Measurements from ENCODE around the gene BLMH. TPM values are rescaled to one million over a fixed set of nuclear protein-coding genes. Genes with fewer than 3 reads are reported as not detected.
"Not testable (repeated sequence)": the region's sequence is repeated elsewhere in the genome, so short reads cannot be mapped to it uniquely, and the experiment has no call there.

Gene BLMH
- total RNA-seq, 1 donor from 2014 or later: 43.6 TPM

DNA sequence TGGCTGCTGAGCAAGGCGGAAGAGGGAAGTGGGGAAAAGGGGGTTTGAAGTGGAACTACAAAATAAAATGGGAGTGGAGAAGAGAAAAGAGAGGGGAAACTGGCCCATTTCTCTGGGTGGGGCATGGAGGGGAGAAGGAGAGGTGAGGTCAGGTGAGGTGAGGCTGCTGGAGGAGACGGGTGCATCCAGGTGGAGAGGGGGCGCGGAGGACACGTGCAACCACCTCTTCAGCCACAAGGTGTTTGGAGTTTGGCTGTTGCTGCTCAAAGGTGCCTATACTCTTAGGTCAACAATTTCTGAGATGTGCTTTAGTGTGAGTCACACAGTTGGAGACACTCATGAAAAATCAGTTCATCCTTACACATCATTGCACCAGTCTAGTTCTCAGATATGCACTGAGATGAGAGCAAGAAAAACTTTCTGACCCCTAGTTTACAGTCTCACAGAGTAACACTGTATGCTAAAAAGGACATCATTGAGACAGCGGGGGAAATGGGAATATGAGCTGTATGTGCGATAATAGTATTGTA, 61.1 kb downstream of the BLMH start:
- no peak for DNase-seq (ENCODE audit: low read depth in 2 of 2)

DNA sequence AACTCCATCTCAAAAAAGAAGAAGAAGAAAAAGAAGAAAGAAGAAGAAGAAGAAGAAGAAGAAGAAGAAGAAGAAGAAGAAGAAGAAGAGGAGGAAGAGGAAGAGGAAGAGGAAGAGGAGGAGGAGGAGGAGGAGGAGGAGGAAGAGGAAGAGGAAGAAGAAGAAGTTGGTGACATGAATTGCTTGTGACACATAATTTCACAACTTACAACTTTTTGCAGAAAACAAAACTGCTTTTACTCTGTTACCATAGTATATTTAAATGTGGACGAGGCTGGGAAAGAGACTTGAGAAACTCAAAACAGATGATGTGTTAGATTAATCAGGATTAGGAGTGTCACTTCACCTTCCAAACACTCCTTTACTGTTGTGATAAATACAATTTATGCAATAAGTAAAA, 61.7 kb downstream of the BLMH start:
- not testable (repeated sequence) for DNase-seq (ENCODE audit: low read depth in 2 of 2)

DNA sequence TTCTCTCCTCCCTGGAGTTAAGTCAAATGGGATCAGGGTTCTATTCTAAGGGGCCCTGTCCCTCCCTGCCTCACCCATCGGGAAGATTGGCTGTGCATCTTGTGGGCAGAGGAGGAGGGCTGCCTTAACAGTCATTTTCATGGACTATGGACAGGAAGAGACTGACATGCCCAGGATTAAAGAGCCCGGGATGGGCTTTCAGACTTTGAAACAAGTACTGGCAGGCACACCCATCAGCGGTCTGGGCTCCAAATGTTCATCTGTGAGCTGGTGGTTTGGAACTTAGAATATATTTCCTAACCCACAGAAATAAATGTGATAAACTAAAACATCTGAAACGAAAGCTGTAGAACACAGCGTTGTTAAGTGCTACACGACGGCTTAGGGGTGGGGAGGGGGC, 62.7 kb downstream of the BLMH start:
- DNase-seq (ENCODE audit: low read depth in 2 of 2): no peak

DNA sequence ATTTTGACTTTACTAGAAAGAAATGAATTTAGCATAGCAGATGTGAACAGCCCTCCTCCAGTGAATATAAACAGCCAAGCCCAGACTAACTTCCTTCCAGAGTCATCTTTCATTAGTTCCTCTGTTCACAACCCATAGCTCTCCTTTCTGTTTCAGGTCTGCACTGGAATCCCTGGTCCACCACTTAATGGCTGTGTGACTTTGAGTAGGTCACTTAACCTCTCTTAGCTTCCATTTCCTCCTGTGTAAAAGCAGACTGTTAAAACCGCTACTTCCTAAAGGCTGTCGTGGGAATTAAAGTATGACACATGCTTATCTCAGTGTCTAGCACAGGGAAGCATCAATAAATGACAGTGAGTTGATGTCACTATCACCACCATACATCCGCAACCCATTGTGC, 63.7 kb downstream of the BLMH start:
- no peak for DNase-seq (ENCODE audit: low read depth in 2 of 2)

DNA sequence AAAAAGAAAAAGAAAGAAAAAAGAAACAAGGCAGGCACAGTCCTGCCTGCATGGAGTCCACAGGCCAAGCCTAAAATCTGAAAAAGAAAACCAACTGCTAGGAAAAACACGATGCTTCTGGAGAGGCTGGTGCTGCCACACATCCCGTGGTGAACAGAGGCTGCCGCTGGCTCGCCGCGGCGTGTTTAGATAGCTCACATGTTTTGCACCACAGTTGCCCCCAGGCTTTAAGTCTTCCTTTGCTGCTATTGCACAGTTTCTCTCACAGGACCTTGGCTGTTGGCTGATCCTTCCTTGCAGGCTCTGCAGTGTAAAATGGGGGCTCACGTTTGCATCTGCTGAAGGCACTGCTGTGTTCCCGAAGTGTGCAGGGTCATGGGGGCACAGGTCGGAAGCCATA, 64.9 kb downstream of the BLMH start:
- DNase-seq (ENCODE audit: low read depth in 2 of 2): no peak

DNA sequence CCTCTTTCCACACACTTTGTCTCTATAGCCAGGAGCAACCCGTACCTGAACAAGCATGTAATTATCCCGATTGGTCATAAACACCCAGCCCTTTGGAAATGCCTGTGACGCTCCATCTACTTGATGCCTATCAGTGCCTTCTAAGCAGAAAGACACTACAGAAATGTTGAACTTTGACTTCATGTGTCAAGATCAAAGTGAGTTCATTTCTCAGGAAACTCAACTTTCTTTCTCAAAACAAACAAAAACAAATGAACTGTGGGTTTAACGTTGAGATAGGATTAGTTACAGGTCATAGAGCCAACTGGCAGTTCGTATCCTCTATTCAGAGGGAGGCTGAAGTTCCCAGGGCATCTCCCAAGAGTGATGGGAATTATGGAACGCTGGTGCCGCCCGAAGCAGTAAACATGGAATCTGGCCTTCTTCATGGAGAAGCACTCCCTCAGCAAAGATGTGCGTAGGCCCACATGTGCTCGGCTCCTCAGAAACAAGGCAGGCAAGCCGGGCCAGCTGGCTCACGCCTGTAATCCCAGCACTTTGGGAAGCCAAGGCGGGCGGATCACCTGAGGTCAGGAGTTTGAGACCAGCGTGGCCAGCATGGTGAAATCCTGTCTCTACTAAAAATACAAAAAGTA, 65.7 kb downstream of the BLMH start:
- no peak for DNase-seq (ENCODE audit: low read depth in 2 of 2)

DNA sequence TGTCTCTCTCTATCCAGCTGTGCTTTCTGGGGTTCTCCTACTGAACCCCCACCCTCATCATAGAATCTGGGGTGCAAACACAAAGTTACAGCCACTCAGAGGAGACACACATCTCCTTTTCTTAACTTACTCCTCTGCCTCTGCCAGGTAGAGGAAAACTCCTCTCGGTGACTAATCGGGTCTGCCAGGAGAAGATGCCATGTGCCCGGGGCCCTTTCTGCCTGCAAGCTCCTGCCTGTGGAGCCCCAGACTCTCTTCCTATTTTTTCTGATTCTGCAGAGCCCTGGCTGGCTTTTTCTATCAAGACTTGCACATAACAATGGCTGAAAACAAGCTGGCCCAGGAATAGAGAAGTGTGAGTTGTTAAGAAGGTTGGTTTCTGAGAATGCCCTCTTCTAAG, 66.6 kb downstream of the BLMH start:
- DNase-seq (ENCODE audit: low read depth in 2 of 2): no peak

DNA sequence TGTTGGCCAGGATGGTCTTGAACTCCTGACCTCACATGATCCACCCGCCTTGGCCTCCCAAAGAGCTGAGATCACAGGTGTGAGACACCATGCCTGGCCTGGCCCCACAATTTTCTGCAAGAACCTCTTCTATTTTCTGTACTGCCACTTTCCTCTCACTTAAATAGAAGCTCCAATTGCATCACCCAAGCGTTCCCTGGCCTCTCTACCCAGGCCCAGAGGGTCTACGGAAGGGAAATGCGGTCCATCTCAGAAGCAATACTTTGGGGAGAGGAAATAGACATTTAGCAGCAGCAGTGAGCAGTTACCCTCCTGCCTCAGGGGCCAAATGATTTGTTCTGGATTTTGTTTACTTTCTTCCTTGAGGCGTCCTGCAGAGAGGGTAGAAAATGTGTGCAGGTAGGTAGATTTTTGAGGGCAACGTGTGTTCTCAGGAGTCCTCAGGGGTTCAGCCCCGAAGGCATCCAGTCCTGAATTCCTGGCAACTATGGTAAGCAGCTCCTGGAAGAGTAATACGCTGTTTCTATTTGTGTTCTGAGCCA, 67.3 kb downstream of the BLMH start:
- DNase-seq (ENCODE audit: low read depth in 2 of 2): no peak

DNA sequence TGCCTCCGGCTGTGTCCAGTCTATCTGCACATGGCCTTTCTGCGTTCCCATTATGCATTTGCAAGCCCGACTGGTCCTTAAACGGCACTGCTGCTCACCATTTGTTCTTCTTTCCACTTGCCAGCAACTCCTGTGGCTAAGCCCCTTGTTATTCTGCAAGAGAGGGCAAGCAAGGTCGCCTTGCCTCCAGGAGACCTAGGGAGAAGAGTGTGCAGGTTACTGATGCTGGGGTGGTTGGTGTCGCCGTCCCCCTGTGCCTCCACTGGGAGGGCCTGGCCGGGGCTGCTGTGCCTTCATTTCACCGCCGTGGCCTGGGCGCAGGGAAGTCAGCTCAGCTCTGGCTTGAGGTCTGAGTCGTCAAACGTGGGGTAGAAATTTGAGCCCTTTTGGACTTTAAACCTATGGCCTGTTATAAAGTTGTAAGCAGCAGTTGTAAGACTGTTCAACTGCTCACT, 69.0 kb downstream of the BLMH start:
- no peak for DNase-seq (ENCODE audit: low read depth in 2 of 2)

DNA sequence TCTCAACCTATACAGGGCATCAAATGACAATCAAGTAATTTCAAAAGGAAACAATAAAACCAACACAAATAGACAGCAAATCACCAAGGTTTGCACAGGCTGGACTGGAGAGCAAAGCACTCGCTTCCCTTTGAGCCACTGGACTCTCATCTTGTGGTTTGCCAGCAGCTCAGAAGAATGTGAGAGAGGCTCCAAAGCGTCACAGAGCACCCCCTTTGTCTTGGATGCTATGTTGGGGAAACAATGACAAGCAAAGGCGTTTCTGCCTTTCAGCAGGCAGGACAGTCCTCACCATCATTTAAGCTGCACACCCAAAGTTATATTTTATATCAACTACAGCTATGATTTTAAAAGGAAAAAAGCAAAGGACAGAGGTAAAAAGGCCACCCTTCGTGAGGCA, 69.5 kb downstream of the BLMH start:
- no peak for DNase-seq (ENCODE audit: low read depth in 2 of 2)

DNA sequence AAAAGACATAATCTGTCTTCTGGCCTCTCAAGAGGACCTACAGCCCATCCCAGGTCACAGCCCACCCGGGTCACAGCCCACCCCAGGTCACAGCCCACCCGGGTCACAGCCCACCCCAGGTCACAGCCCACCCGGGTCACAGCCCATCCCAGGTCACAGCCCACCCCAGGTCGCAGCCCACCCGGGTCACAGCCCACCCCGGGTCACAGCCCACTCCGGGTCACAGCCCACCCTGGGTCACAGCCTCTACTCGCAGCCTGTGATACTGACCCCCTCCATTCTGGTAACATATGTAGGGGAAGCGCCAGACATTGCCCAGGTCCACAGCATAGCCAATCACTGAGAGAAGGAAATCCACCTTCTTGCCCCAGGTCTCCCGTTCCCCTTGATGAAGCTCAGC, 70.4 kb downstream of the BLMH start:
- no peak for DNase-seq (ENCODE audit: low read depth in 2 of 2)

DNA sequence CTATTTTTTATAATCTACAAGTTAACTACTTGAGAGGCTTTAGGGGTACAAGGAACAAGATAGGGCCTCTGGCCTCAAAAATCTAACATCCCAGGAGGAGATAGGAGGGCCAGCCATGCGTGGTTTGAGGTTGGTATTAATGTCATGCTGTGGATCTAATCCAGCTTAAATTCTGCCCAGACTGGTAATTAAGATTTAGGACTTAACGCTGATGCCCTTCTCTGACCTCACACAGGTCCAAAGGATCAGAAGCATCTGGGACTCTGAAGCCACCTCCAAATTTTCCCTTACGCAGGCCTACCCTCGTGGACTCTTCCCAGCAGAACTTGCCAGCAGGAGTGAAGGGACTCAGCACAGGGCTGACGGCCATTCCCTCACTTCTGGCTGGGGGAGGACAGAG, 71.3 kb downstream of the BLMH start:
- no peak for DNase-seq (ENCODE audit: low read depth in 2 of 2)

DNA sequence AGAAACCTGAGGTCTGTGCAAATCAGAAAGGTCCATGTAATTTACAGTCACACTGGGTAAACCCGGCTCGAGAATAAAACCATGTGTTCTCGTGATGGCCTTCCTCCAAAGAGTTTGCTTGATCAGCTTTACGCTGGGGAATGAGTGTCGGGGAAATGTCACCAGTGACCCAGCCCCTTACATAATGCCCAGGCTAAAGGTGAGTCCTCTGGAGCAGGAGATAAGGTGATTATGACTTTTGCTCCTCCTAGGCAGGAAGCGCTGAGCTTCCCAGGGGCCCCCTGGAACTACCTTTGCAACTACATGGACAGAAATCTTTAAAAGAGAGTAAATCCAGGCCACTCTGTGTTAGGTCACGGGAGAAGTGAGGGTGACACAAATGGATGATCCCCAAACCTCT, 71.9 kb downstream of the BLMH start:
- DNase-seq (ENCODE audit: low read depth in 2 of 2): peak in 1 of 2 donors; percentile 31

DNA sequence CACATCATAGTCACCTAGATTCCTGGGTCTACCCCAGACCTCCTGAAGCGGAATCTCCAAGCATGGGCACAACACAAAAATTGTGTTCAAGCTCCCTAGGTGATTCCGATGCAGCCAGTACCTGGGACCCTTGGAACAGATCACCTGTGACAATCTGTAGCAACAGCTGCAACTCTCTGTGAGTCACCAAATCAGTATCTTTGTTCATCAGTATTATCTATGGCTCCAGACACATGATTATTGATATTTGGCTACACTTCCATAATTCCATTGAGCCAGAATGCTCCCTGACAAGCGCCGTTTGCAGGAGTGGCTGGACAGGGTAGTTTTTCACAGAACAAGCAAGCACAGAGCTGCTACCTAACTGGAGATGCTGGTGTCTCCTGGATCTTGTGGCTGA, 72.4 kb downstream of the BLMH start:
- no peak for DNase-seq (ENCODE audit: low read depth in 2 of 2)

DNA sequence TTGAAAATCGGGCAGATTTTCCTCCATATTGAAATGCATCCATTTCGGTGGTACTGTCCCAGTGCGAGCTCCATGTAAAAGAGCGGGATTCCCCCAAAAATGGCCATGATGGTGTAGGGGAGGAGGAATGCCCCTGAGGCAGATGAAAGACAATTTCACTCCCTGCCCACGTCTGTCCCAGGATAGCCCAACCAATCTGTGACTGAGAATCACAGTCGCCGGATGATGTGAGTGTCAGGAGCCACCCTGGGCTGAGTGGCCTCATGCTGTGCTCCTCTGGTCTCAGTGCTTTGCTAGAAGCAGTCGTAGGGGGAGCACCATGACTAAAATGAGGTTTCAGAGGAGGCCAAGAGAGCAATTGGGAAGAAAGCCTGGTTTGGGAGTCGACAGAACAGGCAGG, 72.9 kb downstream of the BLMH start:
- no peak for DNase-seq (ENCODE audit: low read depth in 2 of 2)

DNA sequence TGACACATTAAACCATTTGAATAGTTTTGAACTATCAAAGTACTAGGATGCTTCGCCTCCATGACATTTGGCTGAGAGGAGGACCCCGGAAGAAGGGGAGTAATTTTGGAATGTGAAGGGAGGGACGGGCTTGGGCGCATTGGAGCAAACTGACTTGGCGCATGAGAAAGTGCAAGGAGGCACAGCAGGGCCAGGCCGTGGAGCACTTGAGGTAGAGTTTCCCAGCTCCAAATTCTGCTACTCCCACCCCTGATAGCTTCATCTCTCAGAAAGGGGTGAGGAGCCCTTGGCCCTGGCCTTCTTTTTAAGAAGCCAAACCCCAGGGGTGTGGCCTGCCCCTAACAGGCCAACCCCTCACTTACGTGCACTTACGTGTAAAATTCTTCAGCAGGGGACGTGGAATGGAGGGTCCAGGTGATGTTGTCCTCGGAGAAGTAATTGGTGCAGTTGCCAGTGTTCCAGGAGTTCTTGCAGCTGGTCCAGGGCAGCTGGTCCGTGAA, 73.9 kb downstream of the BLMH start:
- DNase-seq (ENCODE audit: low read depth in 2 of 2): no peak

DNA sequence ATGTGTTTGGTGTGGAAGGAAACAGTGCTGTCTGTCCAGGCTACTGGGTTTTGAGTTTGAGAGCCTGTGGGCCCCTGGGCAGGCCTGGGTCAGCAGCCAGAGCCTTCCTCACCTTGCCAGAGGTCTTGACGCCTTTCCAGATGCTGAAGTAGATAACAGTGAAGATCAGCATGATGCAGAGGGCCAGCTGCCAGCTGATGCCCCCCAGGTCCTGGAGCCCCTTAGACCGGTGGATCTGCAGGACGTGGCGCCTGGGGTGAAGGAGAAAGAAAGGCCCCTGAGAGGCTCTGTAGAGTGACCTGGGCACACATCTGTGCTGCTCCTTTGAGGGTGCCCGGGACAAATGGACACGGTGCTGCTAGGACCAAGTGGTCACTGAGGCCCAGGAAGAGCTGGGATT, 74.7 kb downstream of the BLMH start:
- no peak for DNase-seq (ENCODE audit: low read depth in 2 of 2)

DNA sequence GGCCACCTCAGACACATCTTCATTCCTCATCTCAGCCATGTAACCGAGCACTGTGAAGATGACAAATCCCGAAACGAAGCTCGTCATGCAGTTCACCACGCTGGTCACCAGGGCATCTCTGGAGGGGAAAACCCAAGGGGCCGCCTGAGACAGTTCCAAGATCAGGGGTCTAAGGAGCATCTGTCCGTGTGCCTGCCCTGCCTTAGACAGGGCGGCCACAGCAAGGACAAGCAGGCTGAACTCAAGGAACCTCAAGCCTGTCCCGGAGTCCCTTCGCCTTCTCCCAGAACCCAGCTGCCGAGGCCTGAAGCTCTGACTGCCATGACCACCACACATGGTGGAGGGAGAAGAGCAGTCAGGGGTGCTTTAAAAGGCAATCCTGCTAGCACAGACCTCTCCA, 79.0 kb downstream of the BLMH start:
- no peak for DNase-seq (ENCODE audit: low read depth in 2 of 2)

DNA sequence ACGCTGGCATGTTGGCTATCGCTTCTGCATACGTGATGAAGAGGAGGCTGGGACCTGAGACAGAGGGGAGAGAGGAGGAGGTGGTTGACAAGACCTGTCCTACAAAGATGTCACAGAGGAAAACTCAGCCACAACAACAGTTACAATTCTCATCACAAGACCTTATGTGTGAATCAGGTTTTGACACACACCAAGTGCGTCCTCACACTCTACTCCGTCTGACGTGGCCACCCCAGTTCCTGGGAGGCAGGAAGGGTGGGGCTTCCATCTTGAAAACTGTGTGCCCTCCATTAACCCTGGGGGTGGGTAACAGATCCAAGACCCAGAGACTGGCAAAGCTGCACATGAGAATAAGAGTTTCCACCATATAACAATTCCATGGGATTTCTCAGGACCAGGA, 80.4 kb downstream of the BLMH start:
- DNase-seq (ENCODE audit: low read depth in 2 of 2): no peak

DNA sequence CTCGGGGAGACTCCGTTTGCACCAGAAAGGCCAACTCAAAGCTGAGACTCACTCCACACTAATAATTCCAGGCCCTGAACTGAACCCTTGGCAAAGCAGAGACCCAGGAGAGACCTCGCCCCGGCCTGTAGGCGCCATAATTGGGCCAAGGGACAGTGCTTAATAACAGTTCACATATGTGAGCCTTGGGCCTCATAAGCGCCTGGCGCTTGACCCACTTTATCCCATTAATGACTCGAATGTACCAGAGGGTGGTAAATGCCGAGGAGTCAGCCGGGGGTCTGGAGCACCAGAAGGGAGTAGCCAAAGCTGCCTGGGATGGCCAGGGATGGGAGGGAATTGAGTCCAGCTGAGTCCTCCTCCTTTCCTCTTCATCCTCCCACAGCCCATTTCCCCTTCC, 80.8 kb downstream of the BLMH start:
- DNase-seq (ENCODE audit: low read depth in 2 of 2): no peak

DNA sequence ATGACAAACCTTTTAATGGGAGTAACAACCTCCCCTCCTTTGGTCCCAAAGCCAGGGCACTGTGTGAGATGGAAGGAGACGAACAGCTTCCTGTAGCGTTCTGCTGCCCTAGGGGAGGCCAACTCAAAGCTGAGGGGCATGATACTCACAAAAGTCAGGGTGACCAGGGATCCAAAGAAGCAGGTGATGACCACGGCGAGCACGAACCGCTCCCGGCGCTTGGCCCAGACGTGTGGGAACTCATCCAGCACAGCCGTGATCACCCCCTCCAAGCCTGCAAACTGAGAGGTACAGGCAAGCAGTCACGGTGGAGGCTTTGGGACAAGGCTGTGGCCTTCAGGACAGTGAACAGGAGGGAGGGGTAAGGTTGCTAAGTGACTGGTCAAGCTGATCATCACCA, 81.4 kb downstream of the BLMH start:
- no peak for DNase-seq (ENCODE audit: low read depth in 2 of 2)

DNA sequence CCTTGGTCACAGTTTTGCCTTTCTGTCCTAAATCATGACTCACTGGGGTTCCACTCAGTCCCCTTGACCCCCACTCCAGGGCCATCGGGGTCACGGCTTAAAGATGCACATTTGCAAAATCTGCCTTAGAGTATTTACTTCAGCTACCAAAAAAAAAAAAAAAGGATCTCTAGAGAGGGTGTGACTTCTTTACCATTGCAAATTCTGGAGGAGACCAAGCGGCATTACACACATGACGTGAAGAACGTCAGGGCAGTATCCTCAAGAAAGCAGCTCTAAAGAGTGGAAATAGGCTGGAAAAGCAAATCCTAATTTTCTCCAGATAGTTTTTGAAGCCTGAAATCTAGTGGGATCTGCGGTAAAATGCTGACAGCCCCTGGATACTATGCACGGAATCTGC, 81.8 kb downstream of the BLMH start:
- no peak for DNase-seq (ENCODE audit: low read depth in 2 of 2)

DNA sequence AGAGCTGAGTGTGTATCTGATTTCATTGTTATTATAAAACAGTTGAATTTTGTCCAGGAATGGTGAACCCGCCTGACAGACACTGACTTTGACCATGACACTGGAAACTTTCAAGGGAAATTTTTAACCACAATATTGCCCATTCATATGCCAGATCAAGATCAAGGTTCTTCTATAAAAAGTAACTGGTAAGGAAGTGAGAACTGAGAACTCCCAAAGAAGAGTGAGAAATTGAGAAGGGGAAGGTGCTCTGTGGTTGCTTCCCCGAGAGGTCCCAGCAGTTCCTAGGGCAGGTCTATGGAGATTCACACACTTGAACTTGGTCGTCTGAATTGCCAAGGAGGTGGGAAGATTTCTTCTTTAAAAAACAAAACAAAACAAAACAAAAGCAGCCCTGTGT, 83.5 kb downstream of the BLMH start:
- no peak for DNase-seq (ENCODE audit: low read depth in 2 of 2)

DNA sequence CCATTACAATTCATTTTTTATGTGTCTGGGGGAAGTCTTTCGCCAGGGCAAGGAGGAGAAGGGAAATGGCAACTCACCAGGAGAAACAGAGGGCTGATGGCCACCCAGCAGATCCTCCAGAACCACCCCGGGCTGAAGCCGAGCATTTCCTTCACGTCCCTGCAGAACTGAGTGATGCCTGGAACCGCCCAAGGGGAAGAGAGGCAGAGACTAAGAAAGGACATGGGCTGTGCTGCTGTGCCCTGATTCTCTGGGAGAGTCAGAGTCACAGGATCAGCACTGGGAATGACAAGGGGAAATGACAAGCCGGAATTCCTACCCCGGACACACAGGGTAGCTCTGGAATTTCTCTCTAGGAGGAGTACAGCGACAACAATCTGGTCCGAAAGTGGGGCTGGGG, 84.1 kb downstream of the BLMH start:
- DNase-seq (ENCODE audit: low read depth in 2 of 2): peak; percentile 72 to 93

Data from dermis microvascular lymphatic vessel endothelial cell (primary cell).